SU-DHL-6 (cell line): Measurements from ENCODE around the gene CNIH2.

Source experiments
- H2AFZ ChIP-seq: fragments of 200-600 bp; sonication (generic); 2 replicates; pipeline ENCODE4 v1.6.1; 2014; ENCODE audit warnings: low read depth, mild to moderate bottlenecking, moderate library complexity, mixed read lengths, antibody characterized with exemption, low read length; ENCODE audit not compliant: severe bottlenecking
- H3F3A ChIP-seq: fragments of 200-600 bp; shearing (Covaris generic); 2 replicates; pipeline ENCODE4 v1.6.0; 2016; ENCODE audit warnings: antibody characterized with exemption, mild to moderate bottlenecking; ENCODE audit not compliant: insufficient read depth
- H3K27ac ChIP-seq: fragments of 200-600 bp; sonication (generic); 2 replicates; pipeline ENCODE4 v1.5.1; 2016; ENCODE audit warnings: low read depth, mild to moderate bottlenecking, low read length, moderate library complexity, mixed read lengths
- H3K27me3 ChIP-seq: fragments of 200-600 bp; sonication (generic), shearing (Covaris generic); 2 replicates; pipeline ENCODE4 v1.6.0; 2014; ENCODE audit warnings: mild to moderate bottlenecking, low read length
- H3K36me3 ChIP-seq: fragments of 200-600 bp; sonication (generic); 2 replicates; pipeline ENCODE4 v1.6.1; 2014; ENCODE audit warnings: mild to moderate bottlenecking, low read length, mixed read lengths
- H3K4me2 ChIP-seq: fragments of 300-600, 200-600 bp; shearing (Covaris generic), sonication (generic); 2 replicates; pipeline ENCODE4 v1.6.0; 2014; ENCODE audit warnings: low read length, low read depth, mild to moderate bottlenecking; ENCODE audit not compliant: poor library complexity, severe bottlenecking
- H3K4me3 ChIP-seq: fragments of 200-600 bp; sonication (generic); 2 replicates; pipeline ENCODE4 v1.5.1; 2014; ENCODE audit warnings: antibody characterized with exemption, low read length, mild to moderate bottlenecking, mixed read lengths; ENCODE audit not compliant: insufficient read depth, poor library complexity, severe bottlenecking
- H3K79me2 ChIP-seq: fragments of 200-600 bp; sonication (generic); 2 replicates; pipeline ENCODE4 v1.6.1; 2014; ENCODE audit warnings: mild to moderate bottlenecking, low read length, moderate library complexity; ENCODE audit not compliant: insufficient read depth
- H3K9ac ChIP-seq: fragments of 200-600 bp; sonication (generic); 2 replicates; pipeline ENCODE4 v1.7.0; 2014; ENCODE audit warnings: mild to moderate bottlenecking, low read length
- H3K9me2 ChIP-seq: fragments of 200-600 bp; sonication (generic); replicated peaks from 2 replicates; pipeline ENCODE4 v1.6.1; 2014; ENCODE audit warnings: low read length; ENCODE audit not compliant: insufficient read depth
- H3K9me3 ChIP-seq: fragments of 200-600 bp; sonication (generic); 2 replicates; pipeline ENCODE4 v1.6.1; 2014; ENCODE audit warnings: low read length, mixed read lengths; ENCODE audit not compliant: insufficient read depth
- H4K20me1 ChIP-seq: fragments of 200-600 bp; sonication (generic); 2 replicates; pipeline ENCODE4 v1.6.1; 2014; ENCODE audit warnings: low read depth, mild to moderate bottlenecking, antibody characterized with exemption, low read length, moderate library complexity, mixed read lengths
- CTCF ChIP-seq: fragments of 200-600 bp; sonication (generic); IDR thresholded peaks from one replicate; pipeline ENCODE4 v1.5.1; 2017; ENCODE audit warnings: antibody characterized with exemption, mild to moderate bottlenecking, low read length, moderate library complexity; ENCODE audit not compliant: insufficient read depth, poor library complexity, severe bottlenecking
- EZH2phosphoT487 ChIP-seq: fragments of 200-600 bp; sonication (generic), shearing (Covaris generic); conservative IDR thresholded peaks from 2 replicates; pipeline ENCODE4 v1.6.1; 2018; ENCODE audit warnings: mild to moderate bottlenecking, antibody characterized with exemption, low read length, moderate library complexity, mixed read lengths

Gene CNIH2

DNA sequence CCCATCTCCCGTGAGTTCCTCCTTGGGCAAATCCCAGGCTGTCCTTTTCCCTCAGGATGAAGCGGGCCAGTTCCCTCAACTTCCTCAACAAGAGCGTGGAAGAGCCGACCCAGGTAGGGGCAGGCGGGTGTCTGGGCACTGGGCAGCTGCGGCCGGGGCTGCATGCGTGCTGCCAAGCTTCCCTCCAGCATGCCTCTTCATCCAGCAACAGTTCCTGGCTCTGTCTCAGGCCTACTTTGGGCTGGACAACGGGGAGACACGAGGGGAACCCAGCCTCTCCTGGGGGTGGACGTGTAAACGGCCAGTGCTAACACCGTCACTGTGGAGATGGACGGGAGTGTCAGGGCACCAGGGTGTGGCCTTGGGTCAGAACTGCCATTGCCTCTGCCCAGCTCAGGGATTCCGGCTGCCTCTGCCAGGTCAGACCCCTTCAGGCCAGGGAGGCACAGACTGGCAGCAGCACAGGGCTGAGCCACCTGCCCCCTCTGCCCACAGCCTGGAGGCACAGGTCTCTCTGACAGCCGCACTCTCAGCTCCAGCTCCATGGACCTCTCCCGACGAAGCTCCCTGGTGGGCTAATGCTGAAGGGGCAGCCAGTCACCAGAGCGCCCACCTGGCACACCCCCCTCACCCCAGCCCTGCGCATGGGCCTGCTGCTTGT lies 11.5 kb upstream of the CNIH2 start:
- Histone ChIP-seq H3F3A (peaks cover 6% of the 10 kb centered on the region), H3K36me3 (no peaks in the 10 kb centered on the region), H3K9ac (peak overlapping the region; percentile 92; the same call in 1 of the 2 replicates), H3K4me3 (no peak overlapping the region), H3K79me2 (peaks cover 24% of the 10 kb centered on the region), H3K9me3 (no peaks in the 10 kb centered on the region), H2AFZ (no peak overlapping the region), H3K27me3 (no peaks in the 10 kb centered on the region), H3K27ac (no peak overlapping the region), H4K20me1 (no peaks in the 10 kb centered on the region), H3K9me2 (no peaks in the 10 kb centered on the region), H3K4me2 (no peak overlapping the region)
- TF ChIP-seq EZH2phosphoT487 = no peak
- TF ChIP-seq CTCF = no peak

GRCh38 chr11:66267039-66267378 lies 11.0 kb upstream of the CNIH2 start:
- H3K9me3 ChIP-seq = no peaks in the 10 kb centered on the region
- H3K4me3 ChIP-seq = peak overlapping the region; percentile 57
- no peak overlapping the region for H2AFZ ChIP-seq
- peaks cover 6% of the 10 kb centered on the region for H3F3A ChIP-seq
- H3K79me2 ChIP-seq = peaks cover 24% of the 10 kb centered on the region
- no peaks in the 10 kb centered on the region for H3K9me2 ChIP-seq
- peak overlapping the region; percentile 92; the same call in 1 of the 2 replicates for H3K9ac ChIP-seq
- H3K36me3 ChIP-seq = no peaks in the 10 kb centered on the region
- H3K27ac ChIP-seq = no peak overlapping the region
- H3K27me3 ChIP-seq = no peaks in the 10 kb centered on the region
- peak overlapping the region; percentile 90 for H3K4me2 ChIP-seq
- no peak for TF ChIP-seq CTCF
- TF ChIP-seq EZH2phosphoT487 = no peak
- no peaks in the 10 kb centered on the region for H4K20me1 ChIP-seq

DNA sequence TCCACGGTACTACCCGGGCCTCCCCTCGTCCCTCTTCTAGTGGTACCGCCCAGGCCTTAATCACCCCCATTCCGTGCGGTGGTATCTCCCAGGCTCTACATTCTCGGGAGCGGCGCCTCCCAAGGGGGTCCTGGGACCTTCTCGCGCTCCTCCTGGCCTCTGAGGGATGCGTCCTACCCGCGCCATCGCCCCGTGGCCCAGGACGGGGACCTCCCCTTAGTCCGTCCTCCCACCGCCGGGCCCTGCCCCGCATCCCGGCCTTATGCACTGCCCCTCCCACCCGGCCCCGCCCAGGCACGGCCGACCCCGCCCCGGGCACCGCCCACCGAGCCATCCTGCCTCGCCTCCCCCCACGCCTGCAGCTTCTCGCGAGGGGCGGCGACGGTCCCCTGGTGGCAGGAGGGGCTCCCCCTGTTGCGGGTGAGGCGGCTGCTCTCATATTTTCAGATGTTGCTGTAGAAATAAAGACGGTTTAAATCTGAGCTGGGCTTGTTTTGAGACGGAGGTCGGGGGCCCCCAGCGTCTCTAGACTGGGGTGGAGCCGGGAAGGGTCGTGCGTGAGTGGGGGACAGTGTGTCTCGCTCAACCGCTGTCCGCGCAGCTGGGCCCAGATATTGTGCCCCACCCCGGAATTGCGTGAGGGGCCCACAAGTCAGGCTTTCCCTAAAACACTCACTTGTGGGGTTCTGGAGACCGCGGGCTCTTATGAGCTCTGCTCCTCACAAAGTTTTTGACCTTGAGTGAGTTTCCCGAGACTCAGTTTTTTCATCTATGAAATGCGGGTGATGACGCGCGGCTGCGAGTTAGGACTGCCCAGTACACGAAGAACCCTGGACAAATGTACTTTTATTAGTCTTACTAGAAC lies 10.4 kb upstream of the CNIH2 start:
- no peaks in the 10 kb centered on the region for H3K9me2 ChIP-seq
- H3K36me3 ChIP-seq = no peaks in the 10 kb centered on the region
- peak overlapping the region; percentile 92 for H3K9ac ChIP-seq
- H3F3A ChIP-seq = peaks cover 6% of the 10 kb centered on the region
- H3K9me3 ChIP-seq = no peaks in the 10 kb centered on the region
- TF ChIP-seq EZH2phosphoT487 = no peak
- TF ChIP-seq CTCF = no peak
- H2AFZ ChIP-seq = peak overlapping the region; percentile 75
- H3K79me2 ChIP-seq = peaks cover 24% of the 10 kb centered on the region
- peak overlapping the region; percentile 57 for H3K4me3 ChIP-seq
- H3K4me2 ChIP-seq = peak overlapping the region; percentile 90
- H4K20me1 ChIP-seq = no peaks in the 10 kb centered on the region
- peak overlapping the region; percentile 81 for H3K27ac ChIP-seq
- H3K27me3 ChIP-seq = no peaks in the 10 kb centered on the region
